IMR-90 (cell line): ENCODE results near the gene CSKMT. TPM values are rescaled to one million over a fixed set of nuclear protein-coding genes. Genes with fewer than 3 reads are reported as not detected.
A peak's percentile ranks its signal among the peaks of the same experiment; 100 is the strongest.

Experiments
- ATAC-seq: fragments of 200-7000 bp; cut with Tn5 transposase; 2 replicates; pipeline ENCODE4 v1.9.1; 2020; ENCODE audit warnings: low read depth, mild to moderate bottlenecking, moderate library complexity
- BruUV-seq: library from RNA; stranded (reverse); fragments of 400-500 nt; replicated peaks from 2 replicates; lab custom pipeline; 2021; lab: Mats Ljungman, UMichigan
- CTCF ChIA-PET: fragments of 300-600 bp; formaldehyde crosslinking; extraction: SDS; loops from one replicate; lab custom pipeline; 2021; ENCODE audit warnings: antibody characterized with exemption; lab: Yijun Ruan, JAX
- POLR2A ChIA-PET: fragments of 300-600 bp; sonication (Branson Sonifier 250); formaldehyde crosslinking; loops from one replicate; lab custom pipeline; 2022; ENCODE audit warnings: antibody characterized with exemption; ENCODE audit not compliant: unreplicated experiment; lab: Charles Lee
- DNase-seq: peaks from one replicate; pipeline ENCODE4 v3.0.0; 2013
- H2AFZ ChIP-seq: replicated peaks from 2 replicates; pipeline ENCODE3; 2013; ENCODE audit warnings: low read length, mild to moderate bottlenecking; ENCODE audit not compliant: poor library complexity
- H2AK5ac ChIP-seq: 2 replicates; pipeline ENCODE4 v1.6.1; 2013; ENCODE audit warnings: low read depth, low read length, inconsistent platforms
- H2AK9ac ChIP-seq: replicated peaks from 2 replicates; pipeline ENCODE3; 2013; ENCODE audit warnings: mild to moderate bottlenecking, low read depth, low read length, moderate library complexity; ENCODE audit not compliant: poor library complexity
- H2BK120ac ChIP-seq: 2 replicates; pipeline ENCODE4 v1.6.1; 2013; ENCODE audit warnings: low read depth, low read length, inconsistent platforms
- H2BK15ac ChIP-seq: 3 replicates; pipeline ENCODE4 v1.6.1; 2013; ENCODE audit warnings: low read depth, low read length, inconsistent platforms
- H2BK20ac ChIP-seq: 2 replicates; pipeline ENCODE4 v1.6.1; 2013; ENCODE audit warnings: low read depth, mild to moderate bottlenecking, inconsistent platforms, low read length, moderate library complexity
- H2BK5ac ChIP-seq: 2 replicates; pipeline ENCODE4 v1.6.1; 2013; ENCODE audit warnings: mild to moderate bottlenecking, low read depth, low read length, inconsistent platforms; ENCODE audit not compliant: poor library complexity, severe bottlenecking
- H3K14ac ChIP-seq: replicated peaks from 2 replicates; pipeline ENCODE4 v1.6.1; 2013; ENCODE audit warnings: low read depth, low read length, inconsistent platforms
- H3K18ac ChIP-seq: 2 replicates; pipeline ENCODE4 v1.6.1; 2013; ENCODE audit warnings: low read depth, low read length, control low read depth
- H3K23ac ChIP-seq: 2 replicates; pipeline ENCODE4 v1.6.1; 2013; ENCODE audit warnings: low read depth, low read length, inconsistent platforms
- H3K27ac ChIP-seq: 2 replicates; pipeline ENCODE4 v1.5.1; 2013; ENCODE audit warnings: mild to moderate bottlenecking, control low read depth, low read length; ENCODE audit not compliant: insufficient read depth
- H3K27me3 ChIP-seq: 2 replicates; pipeline ENCODE4 v1.6.1; 2013; ENCODE audit warnings: low read length; ENCODE audit not compliant: control insufficient read depth, insufficient read depth
- H3K36me3 ChIP-seq: 2 replicates; pipeline ENCODE4 v1.6.1; 2013; ENCODE audit warnings: low read length, mixed read lengths; ENCODE audit not compliant: control insufficient read depth, insufficient read depth
- H3K4ac ChIP-seq: 2 replicates; pipeline ENCODE4 v1.6.1; 2013; ENCODE audit warnings: low read depth, low read length, inconsistent platforms
- H3K4me1 ChIP-seq: 2 replicates; pipeline ENCODE4 v1.6.1; 2013; ENCODE audit warnings: low read length, mixed read lengths; ENCODE audit not compliant: control insufficient read depth, insufficient read depth
- H3K4me2 ChIP-seq: 2 replicates; pipeline ENCODE4 v1.6.1; 2013; ENCODE audit warnings: low read depth, mild to moderate bottlenecking, control low read depth, low read length, moderate library complexity
- H3K4me3 ChIP-seq: 2 replicates; pipeline ENCODE4 v1.5.1; 2013; ENCODE audit warnings: low read depth, mild to moderate bottlenecking, control low read depth, low read length, moderate library complexity; ENCODE audit not compliant: insufficient read depth
- H3K56ac ChIP-seq: 2 replicates; pipeline ENCODE4 v1.6.1; 2013; ENCODE audit warnings: low read length, inconsistent platforms; ENCODE audit not compliant: insufficient read depth; ENCODE audit errors: extremely low read depth
- H3K79me1 ChIP-seq, 2 experiments: 2 replicates each; pipeline ENCODE4 v1.6.1; 2013; ENCODE audit warnings: low read length in 2 of 2, inconsistent platforms in 1 of 2, low read depth in 1 of 2
- H3K9ac ChIP-seq: 2 replicates; pipeline ENCODE4 v1.6.1; 2013; ENCODE audit warnings: low read depth, low read length, control low read depth
- H3K9me1 ChIP-seq: 2 replicates; pipeline ENCODE4 v1.6.1; 2013; ENCODE audit warnings: low read length, inconsistent platforms; ENCODE audit not compliant: insufficient read depth
- H3K9me3 ChIP-seq: 2 replicates; pipeline ENCODE4 v1.6.1; 2013; ENCODE audit warnings: low read length; ENCODE audit not compliant: control insufficient read depth, insufficient read depth
- H4K20me1 ChIP-seq: 2 replicates; pipeline ENCODE4 v1.6.1; 2013; ENCODE audit warnings: low read length, inconsistent platforms; ENCODE audit not compliant: insufficient read depth
- H4K5ac ChIP-seq: 2 replicates; pipeline ENCODE4 v1.6.1; 2013; ENCODE audit warnings: mild to moderate bottlenecking, low read depth, low read length, control low read depth
- H4K8ac ChIP-seq, 2 experiments: 2 replicates each; pipeline ENCODE4 v1.6.1; 2013; ENCODE audit warnings: low read depth in 2 of 2, low read length in 2 of 2, control low read depth in 1 of 2, inconsistent platforms in 1 of 2
- H4K91ac ChIP-seq: 2 replicates; pipeline ENCODE4 v1.6.1; 2013; ENCODE audit warnings: low read depth, low read length, inconsistent platforms; ENCODE audit not compliant: insufficient read depth
- CEBPB ChIP-seq: IDR thresholded peaks from 2 replicates; pipeline ENCODE4 v1.6.1; 2012; ENCODE audit warnings: low read depth, low read length, improper control_type of control experiment
- CHD1 ChIP-seq: IDR thresholded peaks from 2 replicates; pipeline ENCODE4 v1.6.1; 2012; ENCODE audit warnings: low read depth, low read length, improper control_type of control experiment
- FOS ChIP-seq: fragments of 150-350 bp; IDR thresholded peaks from 2 replicates; pipeline ENCODE4 v1.6.1; 2016; ENCODE audit warnings: low read depth, low read length
- MAFK ChIP-seq: IDR thresholded peaks from 2 replicates; pipeline ENCODE4 v1.6.1; 2012; ENCODE audit warnings: low read depth, low read length, improper control_type of control experiment
- MXI1 ChIP-seq: IDR thresholded peaks from 2 replicates; pipeline ENCODE4 v1.6.1; 2012; ENCODE audit warnings: low read depth, mild to moderate bottlenecking, low read length, moderate library complexity, borderline replicate concordance
- SMC3 ChIP-seq: fragments of 150-350 bp; IDR thresholded peaks from 2 replicates; pipeline ENCODE4 v1.6.1; 2016; ENCODE audit warnings: low read depth, mild to moderate bottlenecking, antibody characterized with exemption, low read length, moderate library complexity
- WGBS, 2 experiments: methylation state at CpG; one replicate each; pipeline versions ENCODE4 v1.1.5 to v1.1.7; 2013; ENCODE audit warnings: missing lambda C conversion rate in 2 of 2; ENCODE audit not compliant: insufficient read length in 1 of 2; ENCODE audit errors: extremely low coverage in 2 of 2; 5-methylcytosine and 5-hydroxymethylcytosine counted together
- dilution Hi-C: fragments of 300-500 bp; cut with HindIII; formaldehyde crosslinking; loops from one replicate; pipeline ENCODE4 v1.14.3; 2018; ENCODE audit warnings: low sequenced_read_pairs; ENCODE audit not compliant: unreplicated experiment
- in situ Hi-C: fragments of 300-500 bp; cut with MboI; formaldehyde crosslinking; loops from 3 replicates; pipeline ENCODE4 v1.14.3; 2019; ENCODE audit warnings: low sequenced_read_pairs, inconsistent platforms, mixed read lengths
- intact Hi-C: fragments of 100-400 bp; cut with micrococcal nuclease; formaldehyde crosslinking; loops from 2 replicates; pipeline ENCODE4 v1.10.0; 2022
- polyA plus RNA-seq, 3 experiments: library from polyadenylated mRNA; depleted of rRNA; stranded (reverse); fragments of >200 nt; gene quantifications; 2 replicates each; pipeline ENCODE4 v1.2.3, GENCODE V29; 2012; ENCODE audit warnings: low replicate concordance in 1 of 3
- total RNA-seq: library from RNA; depleted of rRNA; stranded (reverse); fragments of >200 nt; gene quantifications from 2 replicates; pipeline ENCODE4 v1.2.3, GENCODE V29; 2012

CSKMT gene
- total and polyA plus RNA-seq, 2 of the 4 experiments (the other 2 are of a cell fraction), result 5.3 to 7.9 TPM

DNA sequence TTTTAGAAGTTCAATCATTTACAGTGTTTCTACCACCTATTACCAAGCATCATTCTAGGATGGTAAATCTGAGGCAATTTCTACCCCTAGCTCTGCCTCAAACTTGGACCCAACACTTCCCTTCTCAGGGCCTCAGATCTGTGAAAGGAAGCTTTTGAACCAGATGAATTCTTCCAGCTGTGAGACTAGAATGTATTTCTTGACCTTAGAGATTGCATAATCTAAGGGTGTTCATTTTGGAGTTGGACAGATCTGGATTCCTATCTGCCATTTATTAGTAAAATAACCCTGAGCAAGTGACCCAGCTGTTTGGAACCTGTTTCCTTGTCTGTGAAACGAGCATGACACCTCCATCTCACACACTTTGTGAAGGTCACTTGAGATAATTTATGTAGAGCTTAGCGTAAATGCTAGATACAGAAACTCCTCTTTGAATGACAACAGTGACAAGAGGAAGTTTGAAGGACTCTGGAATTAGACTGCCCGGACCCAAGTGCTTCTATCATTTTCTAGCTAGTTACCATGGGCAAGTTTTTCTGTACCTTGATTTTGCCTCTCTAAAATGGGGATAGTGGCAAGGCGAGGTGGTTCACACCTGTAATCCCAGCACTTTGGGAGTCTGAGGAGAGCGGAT lies 8.2 kb upstream of the CSKMT start:
- H3K36me3 ChIP-seq, result no peaks in the 10 kb centered on the region
- DNase-seq, result no peak
- H3K9ac ChIP-seq, result no peak overlapping the region
- H3K23ac ChIP-seq, result no peak overlapping the region
- H3K14ac ChIP-seq, result no peak overlapping the region
- no peak overlapping the region for H3K18ac ChIP-seq
- no peak for TF ChIP-seq SMC3
- no peak for TF ChIP-seq FOS
- TF ChIP-seq MAFK, result no peak
- no peak for TF ChIP-seq MXI1
- TF ChIP-seq CHD1, result no peak
- TF ChIP-seq CEBPB, result peak; percentile 42; the same call in 1 of the 2 replicates
- H4K91ac ChIP-seq, result no peak overlapping the region
- no peaks in the 10 kb centered on the region for H3K27me3 ChIP-seq
- no peaks in the 10 kb centered on the region for H4K20me1 ChIP-seq
- dilution Hi-C loops, result no loop called here
- H3K4me3 ChIP-seq, result no peak overlapping the region
- no peak overlapping the region for H3K27ac ChIP-seq
- WGBS, 2 experiments, result no CpG with 5 or more reads among the region's 5 CpGs
- H3K9me1 ChIP-seq, result no peaks in the 10 kb centered on the region
- H3K9me3 ChIP-seq, result no peaks in the 10 kb centered on the region
- no peak overlapping the region for H2AFZ ChIP-seq
- no peak overlapping the region for H2BK20ac ChIP-seq
- no peak for ATAC-seq
- H3K56ac ChIP-seq, result no peak overlapping the region
- intact Hi-C loops, result no loop called here
- POLR2A ChIA-PET, result interaction anchor here (0.6 kb wide), 1 partner anchor 24 kb away, joined by 3 read pairs; no protein-coding TSS in a partner anchor
- H2BK120ac ChIP-seq, result no peak overlapping the region
- peaks cover 2% of the 10 kb centered on the region; the same call in 1 of the 2 replicates for H3K4me1 ChIP-seq
- H2BK15ac ChIP-seq, result no peak overlapping the region
- peaks cover 2 to 14% of the 10 kb centered on the region in 2 experiments for H3K79me1 ChIP-seq
- H2BK5ac ChIP-seq, result no peak overlapping the region
- H3K4ac ChIP-seq, result no peak overlapping the region
- in situ Hi-C loops, result no loop called here
- H2AK5ac ChIP-seq, result no peak overlapping the region
- H4K5ac ChIP-seq, result no peak overlapping the region
- CTCF ChIA-PET, result no interaction called here
- no peak overlapping the region for H3K4me2 ChIP-seq
- no peak overlapping the region for H2AK9ac ChIP-seq
- BruUV-seq, result no TSS peak
- no peak overlapping the region for H4K8ac ChIP-seq
